GM18858 (cell line): ENCODE results near the gene CTTNBP2NL.

Experiments
- ATAC-seq: cut with Tn5 transposase; IDR thresholded peaks from one replicate; pipeline ENCODE4 v1.9.1; 2021; ENCODE audit not compliant: unreplicated experiment

Gene CTTNBP2NL, protein sequence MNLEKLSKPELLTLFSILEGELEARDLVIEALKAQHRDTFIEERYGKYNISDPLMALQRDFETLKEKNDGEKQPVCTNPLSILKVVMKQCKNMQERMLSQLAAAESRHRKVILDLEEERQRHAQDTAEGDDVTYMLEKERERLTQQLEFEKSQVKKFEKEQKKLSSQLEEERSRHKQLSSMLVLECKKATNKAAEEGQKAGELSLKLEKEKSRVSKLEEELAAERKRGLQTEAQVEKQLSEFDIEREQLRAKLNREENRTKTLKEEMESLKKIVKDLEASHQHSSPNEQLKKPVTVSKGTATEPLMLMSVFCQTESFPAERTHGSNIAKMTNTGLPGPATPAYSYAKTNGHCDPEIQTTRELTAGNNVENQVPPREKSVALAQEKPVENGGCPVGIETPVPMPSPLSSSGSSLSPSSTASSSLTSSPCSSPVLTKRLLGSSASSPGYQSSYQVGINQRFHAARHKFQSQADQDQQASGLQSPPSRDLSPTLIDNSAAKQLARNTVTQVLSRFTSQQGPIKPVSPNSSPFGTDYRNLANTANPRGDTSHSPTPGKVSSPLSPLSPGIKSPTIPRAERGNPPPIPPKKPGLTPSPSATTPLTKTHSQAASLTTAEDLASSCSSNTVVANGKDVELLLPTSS

DNA sequence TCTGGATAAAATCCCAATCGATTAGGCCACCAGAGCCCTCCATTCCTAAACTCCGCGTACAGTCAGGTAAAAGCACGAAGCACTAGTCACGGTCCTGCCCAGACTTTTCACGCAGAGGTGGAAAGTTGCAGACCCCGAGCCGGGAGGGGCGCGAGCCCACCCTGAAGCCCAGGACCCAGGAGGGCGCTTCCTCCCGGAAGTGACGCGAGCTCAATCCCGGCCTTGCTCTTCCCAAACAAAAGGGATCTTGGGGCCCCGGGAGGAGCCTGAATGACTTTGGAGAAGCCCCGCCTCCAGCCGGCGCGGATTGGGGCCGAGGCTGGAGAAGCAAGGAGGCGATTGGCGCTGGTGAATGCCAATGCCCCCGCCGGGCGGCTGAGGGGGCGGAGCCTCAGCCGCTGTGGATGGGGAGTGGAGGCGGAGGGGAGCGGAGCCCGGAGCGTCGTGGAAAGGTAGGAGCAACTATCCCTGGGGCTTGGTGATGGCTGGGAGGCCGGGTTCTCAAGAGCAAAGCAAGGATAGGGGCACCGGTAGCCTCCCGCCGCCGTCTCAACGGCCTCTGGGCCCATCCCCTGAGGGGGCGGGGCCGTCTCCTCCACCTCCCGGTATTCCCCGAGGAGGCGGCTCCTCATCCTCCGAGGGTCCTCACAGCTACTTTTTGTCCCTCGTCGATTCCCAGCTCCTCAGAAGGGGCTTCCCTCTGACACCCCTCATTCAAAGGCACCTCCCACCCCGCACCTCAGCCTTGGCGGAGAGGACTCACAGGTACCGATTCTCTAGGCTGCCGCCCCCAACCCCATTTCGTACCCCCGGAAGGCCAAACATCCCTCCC lies at the start of gene CTTNBP2NL:
Gene CTTNBP2NL (plus strand): TSS at position 394 of the 832 bp plus-strand sequence. CDS start 19,952 bp downstream, outside the sequence.
- peak; percentile 65 for ATAC-seq

DNA sequence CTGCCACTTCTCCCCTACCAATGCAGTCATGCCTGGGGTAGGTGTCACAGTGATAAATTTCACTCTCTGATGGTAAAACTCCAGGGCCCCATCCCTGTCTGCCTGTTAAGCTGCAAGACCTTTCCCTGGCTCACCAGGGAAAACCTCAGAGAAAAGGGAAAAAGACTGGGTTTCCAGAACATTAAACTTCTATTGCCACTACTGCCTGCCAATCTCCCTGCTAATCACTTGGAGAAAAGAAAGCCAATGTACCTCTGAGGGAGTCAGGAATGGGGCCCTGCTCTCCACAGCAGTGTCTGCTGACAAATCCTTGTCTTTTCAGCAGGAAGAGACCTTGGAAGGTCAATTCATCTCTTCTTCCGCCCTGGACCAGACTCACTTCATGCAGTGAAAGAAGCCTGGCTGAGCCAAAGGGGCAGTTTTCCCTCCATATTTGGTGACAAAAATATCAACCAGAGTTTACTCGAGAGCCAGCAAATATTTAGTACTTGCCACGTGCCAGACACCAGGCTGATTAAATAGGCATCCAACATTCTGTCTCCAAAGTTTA lies 49.1 kb upstream of the CTTNBP2NL start:
- no peak for ATAC-seq

DNA sequence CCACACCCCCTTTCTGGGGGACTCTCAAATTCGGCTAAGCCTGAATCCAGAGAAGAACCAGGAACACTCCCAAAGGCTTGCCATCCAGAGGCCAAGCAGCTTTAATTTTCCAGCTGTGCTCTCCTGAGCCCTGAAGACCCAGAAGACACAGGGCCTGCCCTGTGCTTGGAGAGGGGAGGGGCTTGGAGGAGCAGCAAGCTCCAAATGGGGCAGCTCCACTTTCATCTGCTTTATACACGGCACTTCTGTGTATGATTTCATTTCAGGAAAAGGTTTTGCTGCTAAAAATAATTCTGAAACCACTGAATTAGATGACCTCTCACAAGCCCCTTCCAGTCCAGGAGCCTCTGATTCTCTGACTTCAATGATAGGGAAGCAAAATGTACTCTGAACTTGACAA lies 39.2 kb upstream of the CTTNBP2NL start:
- ATAC-seq: no peak

DNA sequence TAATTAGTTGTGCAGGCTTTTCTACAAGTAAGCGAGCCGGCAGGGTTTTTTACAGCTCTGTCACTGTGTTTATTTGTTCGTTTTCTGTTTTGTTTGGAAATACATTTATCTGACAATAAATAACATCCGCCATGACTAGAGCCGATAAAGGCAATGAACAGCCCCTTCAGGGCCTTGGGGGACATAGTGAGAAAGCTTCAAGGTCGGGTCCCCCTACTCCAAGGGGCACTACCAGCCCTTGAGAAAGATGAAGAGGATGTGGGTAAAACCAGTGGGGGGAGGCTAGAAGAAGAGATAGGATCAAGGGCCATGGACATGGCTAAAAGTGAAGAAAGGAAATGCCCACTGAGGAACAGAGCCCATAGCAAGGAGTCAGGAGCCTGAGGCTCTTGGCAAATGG lies 38.5 kb upstream of the CTTNBP2NL start:
- ATAC-seq: no peak

DNA sequence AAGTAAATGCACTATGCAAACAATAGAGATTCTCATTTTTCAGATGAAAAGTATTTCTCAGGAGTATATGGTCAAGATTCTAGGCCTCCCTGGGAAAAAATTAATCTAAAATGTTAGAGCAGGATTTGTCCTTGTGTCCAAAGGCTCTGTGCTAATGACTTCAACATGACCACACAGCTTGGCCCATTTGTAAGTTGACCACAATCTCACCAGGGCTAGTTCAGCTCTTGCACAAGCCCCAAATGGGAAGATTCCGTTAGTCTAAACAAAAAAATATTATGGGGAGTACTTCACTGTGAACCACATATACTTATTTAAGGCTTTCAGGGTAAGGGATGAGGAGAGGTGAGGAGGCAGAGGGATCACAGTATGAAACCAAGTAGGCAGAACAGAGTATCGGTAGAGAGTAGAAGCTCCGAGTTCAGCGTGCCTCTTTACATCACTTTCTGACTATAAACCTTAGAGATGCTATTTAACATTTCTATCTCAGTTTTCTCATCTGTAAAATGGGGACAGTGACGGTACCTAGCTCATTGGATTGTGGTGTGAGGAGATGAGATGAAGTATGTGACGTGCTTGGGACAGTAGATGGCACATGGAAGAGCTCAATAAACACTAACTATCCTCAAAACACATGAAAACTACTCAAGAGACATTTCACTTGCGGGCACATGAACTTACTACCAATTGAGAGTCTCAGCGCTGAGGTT lies 37.8 kb upstream of the CTTNBP2NL start:
- no peak for ATAC-seq

DNA sequence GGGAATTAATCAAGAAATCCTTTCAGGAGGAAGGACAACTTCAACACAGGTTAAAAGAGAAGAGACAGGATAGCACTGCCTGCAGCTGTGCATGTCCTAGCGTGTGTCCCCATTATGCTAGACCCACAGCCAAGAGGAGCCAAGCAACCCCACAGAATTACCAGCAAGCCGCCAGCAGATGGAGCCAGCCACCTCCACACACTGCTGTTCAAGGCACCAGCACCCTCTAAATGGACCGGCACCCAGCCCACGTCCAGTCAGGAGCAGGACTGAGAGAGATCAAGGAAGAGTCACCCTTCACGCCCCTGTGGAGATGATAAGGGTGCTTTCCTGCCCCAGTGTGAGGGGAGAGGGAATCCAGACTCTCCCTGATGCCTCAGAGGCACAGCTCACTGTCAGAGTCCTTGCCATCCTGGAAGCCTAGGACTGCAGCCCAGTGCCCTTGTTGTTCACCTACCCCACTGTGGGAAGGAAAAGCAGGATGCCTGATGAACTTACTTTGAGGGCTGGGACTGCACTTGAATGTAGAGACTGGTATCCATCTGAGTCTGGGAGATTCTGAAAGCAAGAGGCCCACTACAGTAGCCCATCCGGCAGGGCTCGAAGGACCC lies 37.1 kb upstream of the CTTNBP2NL start:
- ATAC-seq: no peak

DNA sequence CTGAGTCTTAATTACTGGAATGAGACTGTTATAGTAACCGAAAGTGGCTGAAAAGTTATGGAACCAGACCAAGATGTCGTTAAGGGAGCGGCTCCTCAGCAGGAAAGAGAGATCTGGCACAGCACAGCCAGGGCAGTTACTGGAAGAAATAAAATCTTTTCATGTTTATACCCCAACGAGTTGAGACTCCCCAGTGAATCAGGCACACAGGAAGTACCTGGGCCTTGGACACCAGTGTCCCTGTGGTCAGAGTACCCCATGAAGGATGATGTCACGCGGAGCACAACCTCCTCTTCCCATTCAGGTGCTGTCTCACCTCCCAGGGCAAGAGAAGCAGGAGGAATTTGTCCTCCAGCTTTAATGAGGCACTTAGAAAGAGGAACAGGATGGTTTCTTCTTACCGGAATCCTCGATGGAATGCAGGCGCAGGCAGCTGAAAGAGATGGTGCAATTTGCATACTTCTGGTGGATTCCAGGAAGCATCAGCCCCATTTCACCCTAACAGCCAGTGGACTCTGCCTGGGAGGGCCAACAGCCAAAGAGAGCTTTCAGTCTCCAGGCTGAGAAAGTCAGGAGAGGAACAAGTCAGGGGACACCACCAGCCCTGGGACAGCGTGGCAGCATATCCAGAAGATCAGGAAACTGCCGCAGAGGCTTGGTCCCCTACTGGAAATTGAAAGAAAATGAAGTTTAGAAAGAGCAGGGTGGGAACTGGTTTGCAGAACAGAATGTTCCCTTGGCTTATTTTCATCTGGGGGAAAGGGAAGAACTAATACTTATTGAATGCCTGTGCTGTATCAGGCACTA lies 35.9 kb upstream of the CTTNBP2NL start:
- ATAC-seq: no peak

DNA sequence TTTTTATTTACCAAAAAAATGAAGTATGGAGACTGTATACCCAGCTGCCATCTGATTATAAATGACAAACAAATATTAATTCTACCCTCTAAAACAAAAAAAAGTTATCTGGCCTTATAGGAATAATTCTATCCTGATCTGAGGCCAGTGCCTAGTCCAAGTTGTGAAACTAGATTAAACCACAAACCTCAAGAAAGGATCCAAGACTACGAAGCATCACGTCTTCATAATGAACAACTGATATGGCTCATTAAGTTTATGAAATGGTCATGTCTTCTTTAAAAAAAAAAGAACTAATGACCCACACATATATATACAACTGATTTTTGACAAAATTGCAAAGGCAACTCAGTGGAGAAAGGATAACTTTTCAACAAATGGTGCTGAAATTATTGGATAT lies 32.4 kb upstream of the CTTNBP2NL start:
- no peak for ATAC-seq

DNA sequence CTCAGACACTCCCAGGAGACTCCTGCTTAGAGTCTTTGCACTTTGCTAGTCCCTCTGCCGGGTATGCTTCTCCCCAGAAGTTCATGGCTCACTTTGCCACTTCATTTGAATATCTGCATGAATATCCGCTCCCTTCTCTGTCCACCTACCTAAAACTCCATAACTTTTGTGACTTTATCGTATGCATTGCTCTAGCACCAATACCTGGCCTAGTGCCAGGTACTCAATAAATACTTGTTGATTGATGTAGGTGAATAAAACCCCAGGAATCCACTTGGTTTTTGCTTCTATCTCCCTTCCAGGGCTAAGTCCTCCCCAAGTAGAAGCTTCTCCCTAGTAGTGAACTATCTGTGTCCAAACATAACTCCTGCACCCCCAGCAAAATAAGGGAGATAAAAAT lies 27.8 kb upstream of the CTTNBP2NL start:
- no peak for ATAC-seq

DNA sequence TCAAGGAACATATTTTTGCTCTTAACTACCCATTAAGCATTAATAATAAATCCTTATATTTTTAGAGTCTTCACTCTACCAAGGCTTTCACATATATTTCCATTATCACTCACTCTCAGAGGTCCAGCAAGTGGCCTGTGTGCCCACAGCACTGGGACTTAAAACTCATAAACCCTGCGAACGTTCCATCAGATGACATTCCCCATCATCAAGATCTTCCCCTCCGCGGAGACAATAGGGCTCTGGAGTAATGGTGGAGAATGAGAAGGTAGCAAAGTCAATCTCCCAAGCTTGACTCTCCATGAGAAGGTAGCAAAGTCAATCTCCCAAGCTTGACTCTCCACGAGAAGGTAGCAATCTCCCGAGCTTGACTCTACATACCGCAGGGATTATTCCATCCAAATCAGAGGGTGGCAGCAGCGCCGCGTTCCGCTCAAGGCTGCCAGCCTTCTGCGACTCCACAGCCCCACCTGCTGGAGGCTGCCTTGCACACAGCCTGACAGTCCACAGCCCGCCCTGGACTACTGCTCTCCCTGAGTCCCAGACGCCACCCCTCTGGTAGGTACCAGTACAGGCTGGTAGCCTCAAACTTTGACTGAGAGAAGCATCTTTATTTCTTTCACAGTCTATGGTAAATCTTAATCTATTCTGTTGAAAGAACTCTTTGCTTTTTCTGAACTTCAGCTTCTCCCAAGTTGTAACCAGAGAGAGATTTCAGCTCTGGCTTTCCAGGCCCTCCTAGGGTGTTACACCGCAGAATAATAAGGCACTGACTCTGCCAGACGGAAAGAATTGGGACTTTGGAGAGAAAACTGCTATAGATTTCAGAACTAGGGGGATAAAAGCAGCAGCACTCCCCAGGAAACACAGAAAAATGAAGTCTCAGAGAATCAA lies 26.4 kb upstream of the CTTNBP2NL start:
- ATAC-seq: peak; percentile 71

DNA sequence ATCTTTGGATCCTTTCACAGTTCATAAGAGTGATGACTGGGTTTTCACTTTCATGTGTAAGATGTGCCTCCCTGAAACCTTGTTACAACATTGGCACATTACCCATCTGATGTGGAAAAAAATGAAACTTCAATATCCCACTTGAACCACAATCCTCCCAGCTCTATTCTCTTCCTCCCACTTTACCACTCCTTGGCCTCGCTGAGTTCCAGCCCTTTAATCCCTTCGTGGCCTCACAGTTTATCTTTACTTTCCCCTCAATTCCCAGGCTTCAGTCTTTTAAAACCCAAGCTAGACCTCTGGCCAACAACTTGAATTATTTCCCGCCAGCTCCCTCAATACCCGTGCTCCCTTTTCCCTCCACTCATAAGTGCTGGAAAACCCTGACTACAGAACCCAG lies 25.0 kb upstream of the CTTNBP2NL start:
- no peak for ATAC-seq

DNA sequence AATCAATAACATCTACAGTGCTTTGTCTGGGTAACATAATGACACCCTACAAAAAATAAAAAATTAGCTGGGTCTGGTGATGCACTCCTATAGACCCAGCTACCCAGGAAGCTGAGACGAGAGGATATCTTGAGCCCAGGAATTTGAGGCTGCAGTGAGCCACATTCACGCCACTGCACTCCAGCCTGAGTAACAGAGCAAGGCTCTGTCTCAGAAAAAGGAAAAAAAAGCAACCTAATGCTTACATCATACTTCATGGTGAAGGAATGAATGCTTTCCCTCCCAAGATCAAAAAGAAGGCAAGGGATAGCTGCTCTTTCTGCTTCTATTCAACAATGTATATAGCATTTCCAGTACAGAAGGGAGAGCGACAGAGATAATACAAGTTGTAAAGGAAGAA lies 24.2 kb upstream of the CTTNBP2NL start:
- ATAC-seq: no peak

DNA sequence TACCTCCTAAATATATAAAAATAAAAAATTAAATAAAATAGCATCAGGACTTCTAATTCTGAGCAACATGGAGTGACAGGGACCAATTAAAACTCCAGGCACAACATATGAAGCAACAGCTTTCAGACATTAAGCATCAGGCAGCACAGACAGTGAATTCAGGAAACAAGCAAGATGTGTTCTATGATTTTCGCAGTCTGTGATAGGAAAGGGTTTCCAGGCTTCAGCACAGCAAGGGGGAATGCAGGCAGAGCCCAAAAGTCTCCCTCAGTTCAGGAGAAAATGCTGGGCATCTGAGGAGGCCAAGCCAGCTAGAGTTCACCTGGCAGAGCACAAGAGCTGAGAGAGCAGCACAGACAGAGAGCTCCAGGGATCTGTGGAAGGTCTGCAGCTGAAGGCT lies 22.2 kb upstream of the CTTNBP2NL start:
- ATAC-seq: no peak

DNA sequence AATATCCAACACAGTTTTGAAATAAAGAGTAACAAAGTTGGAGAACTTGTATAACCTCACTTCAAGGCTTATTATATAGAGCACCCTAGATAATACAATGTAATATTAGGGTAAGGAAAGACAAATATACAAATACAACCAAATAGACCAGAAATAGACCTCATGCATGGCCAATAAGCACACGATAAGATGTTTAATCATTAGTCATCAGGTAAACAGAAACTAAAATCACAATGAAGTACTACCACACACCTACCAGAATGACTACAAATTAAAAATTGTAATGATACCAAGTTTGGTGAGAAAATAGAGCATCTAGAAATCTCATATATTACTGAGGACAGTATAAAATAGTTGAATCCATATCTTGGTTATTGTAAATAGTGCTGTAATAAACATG lies 20.3 kb upstream of the CTTNBP2NL start:
- no peak for ATAC-seq

DNA sequence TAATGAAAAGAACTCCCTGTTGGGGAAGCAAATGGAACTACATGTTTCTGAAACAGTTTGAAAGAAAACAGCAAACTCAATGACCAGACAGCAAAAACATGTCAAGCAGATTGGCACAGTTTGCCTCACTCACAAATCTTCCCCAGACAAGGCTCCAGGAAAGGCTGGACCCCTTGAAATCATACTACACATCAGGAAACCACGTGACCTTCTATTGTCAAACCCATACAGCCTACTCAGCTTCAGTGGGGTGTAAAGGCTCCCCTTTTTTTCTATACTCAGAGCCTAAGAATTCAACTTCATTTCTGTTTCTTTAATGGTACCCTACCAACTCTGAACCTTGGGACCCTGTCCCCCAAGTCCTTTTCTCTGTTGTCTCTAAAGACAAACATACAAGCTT lies 15.7 kb upstream of the CTTNBP2NL start:
- ATAC-seq: no peak

DNA sequence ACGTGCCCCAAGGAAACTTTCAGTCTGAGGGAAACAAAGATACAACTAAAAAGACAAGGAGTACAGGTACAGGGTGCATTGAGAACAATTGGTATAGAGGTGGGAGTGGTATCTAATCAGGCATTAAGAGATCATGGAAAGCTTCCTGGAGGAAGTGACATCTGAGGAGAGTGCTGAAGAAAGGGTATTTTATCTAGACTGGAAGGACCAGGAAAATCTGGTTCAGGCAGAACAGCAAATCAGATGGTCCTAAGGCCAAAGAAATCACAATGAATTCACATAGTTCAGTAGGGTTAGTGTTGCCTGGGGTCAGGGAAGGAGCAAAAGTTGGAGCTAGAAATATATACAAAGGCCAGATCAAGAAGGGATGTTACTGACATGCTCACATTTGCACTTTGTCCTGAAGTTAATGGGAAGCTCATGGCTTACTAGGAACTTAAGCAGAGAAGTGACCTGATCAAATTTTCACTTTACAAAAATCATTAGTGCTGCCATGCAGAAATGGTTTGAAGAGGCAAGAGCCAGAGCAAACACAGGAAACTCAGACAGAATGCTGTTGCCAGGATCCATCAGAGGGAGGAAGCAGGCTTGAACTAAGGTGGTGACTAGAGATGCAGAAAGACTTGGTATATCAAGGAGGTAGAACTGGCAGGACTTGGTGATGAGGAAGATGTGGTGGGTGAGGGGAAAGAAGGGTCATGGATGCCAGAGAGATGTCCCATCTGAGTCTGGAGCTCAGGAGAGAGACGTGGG lies 14.5 kb upstream of the CTTNBP2NL start:
- ATAC-seq: no peak

DNA sequence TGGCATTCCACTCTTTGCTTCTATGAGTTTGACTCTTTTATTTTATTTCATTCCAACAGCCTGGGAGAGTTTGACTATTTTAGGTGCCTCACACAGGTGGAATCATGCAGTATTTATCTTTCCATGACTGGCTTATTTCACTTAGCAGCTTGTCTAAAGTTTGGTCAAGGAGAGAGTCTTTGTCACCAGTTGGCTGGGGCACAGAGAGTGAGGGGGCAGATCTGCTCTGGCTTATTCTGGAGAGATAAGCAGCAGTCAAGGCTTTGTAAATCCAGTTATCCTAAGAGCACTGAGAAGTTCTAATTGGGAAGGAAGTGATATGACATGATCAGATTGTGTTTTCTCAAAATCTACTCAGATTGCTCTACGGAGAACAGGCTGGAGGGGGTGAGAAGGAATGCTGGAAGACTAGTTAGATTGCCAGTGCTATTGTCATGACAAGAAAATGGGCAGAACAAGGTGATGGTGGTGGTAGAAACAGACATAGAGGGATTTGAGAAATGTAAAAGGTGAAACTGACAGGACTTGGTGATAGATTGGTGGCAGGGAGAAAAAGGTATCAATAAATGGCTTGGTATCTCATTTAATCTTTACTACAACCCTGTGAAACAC lies 12.1 kb upstream of the CTTNBP2NL start:
- ATAC-seq: no peak
